HepG2 (cell line): ENCODE data around the gene DDR2. TPM values are rescaled to one million over a fixed set of nuclear protein-coding genes. Genes with fewer than 3 reads are reported as not detected.
"Not testable (repeated sequence)": the region's sequence is repeated elsewhere in the genome, so short reads cannot be mapped to it uniquely, and the experiment has no call there.

Experiments
- ARNT2 ChIP-seq: sonication (generic); formaldehyde crosslinking; IDR thresholded peaks from 2 replicates; pipeline ENCODE4 v1.8.0; 2022; ENCODE audit warnings: mild to moderate bottlenecking, low read depth, missing genetic modification reagents, moderate library complexity
- BCL6 ChIP-seq: IDR thresholded peaks from 2 replicates; pipeline ENCODE4 v1.6.1; 2016; ENCODE audit warnings: missing genetic modification reagents, missing compliant biosample characterization
- FOXP1 ChIP-seq, 2 experiments: fragments of 450-650 bp in 1 of 2; IDR thresholded peaks; 2 replicates each; pipeline ENCODE4 v1.6.1; 2017 to 2018; ENCODE audit warnings: antibody characterized with exemption in 1 of 2
- GFI1 ChIP-seq: sonication (generic); formaldehyde crosslinking; IDR thresholded peaks from 2 replicates; pipeline ENCODE4 v1.5.0; 2020; ENCODE audit warnings: missing genetic modification reagents, mild to moderate bottlenecking, borderline replicate concordance
- KAT7 ChIP-seq: IDR thresholded peaks from 2 replicates; pipeline ENCODE4 v1.6.1; 2018; ENCODE audit warnings: borderline replicate concordance, missing compliant biosample characterization
- KDM3A ChIP-seq: IDR thresholded peaks from 2 replicates; pipeline ENCODE4 v1.6.1; 2018; ENCODE audit warnings: low read depth, missing compliant biosample characterization
- KDM4B ChIP-seq: sonication (generic); formaldehyde crosslinking; IDR thresholded peaks from 2 replicates; pipeline ENCODE4 v1.4.0; 2020; ENCODE audit warnings: missing genetic modification reagents
- KLF16 ChIP-seq, 2 experiments: sonication (generic) in 1 of 2; formaldehyde crosslinking in 1 of 2; IDR thresholded peaks; 2 replicates each; pipeline versions ENCODE4 v1.6.1 to v1.8.0; 2016 to 2023; ENCODE audit warnings: missing genetic modification reagents in 2 of 2, missing compliant biosample characterization in 1 of 2
- PITX1 ChIP-seq: sonication (generic); formaldehyde crosslinking; IDR thresholded peaks from 2 replicates; pipeline ENCODE4 v1.5.1; 2020; ENCODE audit warnings: mild to moderate bottlenecking, missing genetic modification reagents
- SIX4 ChIP-seq: sonication (generic); formaldehyde crosslinking; IDR thresholded peaks from 2 replicates; pipeline ENCODE4 v1.4.0; 2020; ENCODE audit warnings: missing genetic modification reagents
- ZNF460 ChIP-seq: sonication (generic); formaldehyde crosslinking; IDR thresholded peaks from 2 replicates; pipeline ENCODE4 v1.5.1; 2020; ENCODE audit warnings: missing genetic modification reagents, mild to moderate bottlenecking, borderline replicate concordance
- ZNF552 ChIP-seq: sonication (generic); formaldehyde crosslinking; IDR thresholded peaks from 2 replicates; pipeline ENCODE4 v1.9.0; 2022; ENCODE audit warnings: missing genetic modification reagents, mild to moderate bottlenecking, borderline replicate concordance
- ZNF670 ChIP-seq: sonication (generic); formaldehyde crosslinking; IDR thresholded peaks from 2 replicates; pipeline ENCODE4 v1.8.0; 2022; ENCODE audit warnings: mild to moderate bottlenecking, missing genetic modification reagents, borderline replicate concordance
- ZSCAN21 ChIP-seq: sonication (generic); formaldehyde crosslinking; IDR thresholded peaks from 2 replicates; pipeline ENCODE4 v1.8.0; 2022; ENCODE audit warnings: mild to moderate bottlenecking, missing genetic modification reagents, moderate library complexity, borderline replicate concordance
- ZSCAN31 ChIP-seq: sonication (generic); formaldehyde crosslinking; IDR thresholded peaks from 2 replicates; pipeline ENCODE4 v1.5.0; 2020; ENCODE audit warnings: low read depth, mild to moderate bottlenecking, missing genetic modification reagents
- polyA plus RNA-seq, 8 experiments: library from polyadenylated mRNA; depleted of rRNA in 3 of 8; stranded (reverse) in 7 of 8; unstranded in 1 of 8; fragments of >200 nt; fragmentation: Illumina TruSeq in 4 of 8; extraction: Trizol in 4 of 8; gene quantifications; 2 replicates each; pipeline versions ENCODE4 v1.2.1 to v1.2.3, GENCODE V29; 2011 to 2016; ENCODE audit warnings: low read depth in 4 of 8, missing spikeins in 1 of 8, mixed read lengths in 1 of 8; ENCODE audit not compliant: insufficient read depth in 1 of 8
- total RNA-seq, 5 experiments: library from RNA; depleted of rRNA; stranded (reverse); fragments of >200 nt; fragmentation: Illumina TruSeq; extraction: Trizol; gene quantifications; 2 replicates each; pipeline ENCODE4 v1.2.3, GENCODE V29; 2016; ENCODE audit warnings: low read depth in 1 of 5
- TF ChIP-seq, protein P1 (sequence below): IDR thresholded peaks from 2 replicates; pipeline ENCODE4 v1.6.1; 2018; ENCODE audit warnings: missing genetic modification reagents
- TF ChIP-seq, protein P2 (sequence below): sonication (generic); formaldehyde crosslinking; IDR thresholded peaks from 2 replicates; pipeline ENCODE4 v1.4.0; 2020; ENCODE audit warnings: mild to moderate bottlenecking, missing genetic modification reagents
- TF ChIP-seq, protein P3 (sequence below), 2 experiments: sonication (generic) in 1 of 2; formaldehyde crosslinking in 1 of 2; IDR thresholded peaks; 2 replicates each; pipeline versions ENCODE4 v1.4.0 to v1.6.1; 2016 to 2020; ENCODE audit warnings: borderline replicate concordance in 1 of 2, low read depth in 1 of 2, mild to moderate bottlenecking in 1 of 2, missing genetic modification reagents in 1 of 2
- TF ChIP-seq, protein P4 (sequence below): sonication (generic); formaldehyde crosslinking; IDR thresholded peaks from 2 replicates; pipeline ENCODE4 v1.5.0; 2020; ENCODE audit warnings: missing genetic modification reagents

DDR2 gene
- total and polyA plus RNA-seq, 2 of the 13 experiments (the other 11 are each of a cell fraction or from before 2014, with no cell fraction given): 0.36 to 0.38 TPM

DNA sequence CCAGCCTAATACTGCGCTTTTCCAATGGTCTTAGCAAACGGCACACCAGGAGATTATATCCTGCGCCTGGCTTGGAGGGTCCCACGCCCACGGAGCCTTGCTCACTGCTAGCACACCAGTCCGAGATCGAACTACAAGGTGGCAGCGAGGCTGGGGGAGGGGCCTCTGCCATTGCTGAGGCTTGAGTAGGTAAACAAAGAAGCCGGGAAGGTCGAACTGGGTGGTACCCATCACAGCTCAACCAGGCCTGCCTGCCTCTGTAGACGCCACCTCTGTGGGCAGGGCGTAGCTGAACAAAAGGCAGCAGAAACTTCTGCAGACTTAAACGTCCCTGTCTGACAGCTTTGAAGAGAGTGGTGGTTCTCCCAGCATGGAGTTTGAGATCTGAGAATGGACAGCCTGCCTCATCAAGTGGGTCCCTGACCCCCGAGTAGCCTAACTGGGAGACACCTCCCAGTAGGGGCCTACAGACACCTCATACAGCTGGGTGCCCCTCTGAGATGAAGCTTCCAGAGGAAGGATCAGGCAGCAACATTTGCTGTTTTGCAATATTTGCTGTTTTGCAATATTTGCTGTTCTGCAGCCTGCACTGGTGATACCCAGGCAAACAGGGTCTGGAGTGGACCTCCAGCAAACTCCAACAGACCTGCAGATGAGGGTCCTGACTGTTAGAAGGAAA, 114.1 kb downstream of the DDR2 start (continued):
- TF ChIP-seq BCL6 (CRISPR knock-in tag) (peak; percentile 90), KLF16 (CRISPR knock-in tag; IDR thresholded peaks at IDR 0.05) (peak in 1 of 2 experiments; percentile 78; a peak in 1 of 4 replicates), PITX1 (CRISPR knock-in tag) (peak; percentile 80; the same call in 1 of the 2 replicates), KAT7 (0 out of 2 replicates have a peak, but pooled peaks have one; percentile 58), ARNT2 (CRISPR knock-in tag) (peak; percentile 43; the same call in 1 of the 2 replicates), FOXP1 (CRISPR knock-in tag; IDR thresholded peaks at IDR 0.05) (peak; percentile 82; the same call in 1 of the 2 replicates), ZNF670 (peak; percentile 91), GFI1 (CRISPR knock-in tag) (peak; percentile 59; the same call in 1 of the 2 replicates), ZSCAN21 (CRISPR knock-in tag) (0 out of 2 replicates have a peak, but pooled peaks have one; percentile 65), KDM4B (CRISPR knock-in tag) (peak; percentile 79; the same call in 1 of the 2 replicates), KDM3A (CRISPR knock-in tag) (peak; percentile 55; the same call in 1 of the 2 replicates), SIX4 (CRISPR knock-in tag) (peak; percentile 69; the same call in 1 of the 2 replicates), ZSCAN31 (CRISPR knock-in tag) (0 out of 2 replicates have a peak, but pooled peaks have one; percentile 61), ZNF460 (CRISPR knock-in tag) (peak; percentile 30; the same call in 1 of the 2 replicates), ZNF552 (CRISPR knock-in tag) (peak; percentile 50; the same call in 1 of the 2 replicates)
- not testable (repeated sequence) for TF ChIP-seq FOXP1 (IDR thresholded peaks at IDR 0.05)
- TF ChIP-seq, protein P1, sequence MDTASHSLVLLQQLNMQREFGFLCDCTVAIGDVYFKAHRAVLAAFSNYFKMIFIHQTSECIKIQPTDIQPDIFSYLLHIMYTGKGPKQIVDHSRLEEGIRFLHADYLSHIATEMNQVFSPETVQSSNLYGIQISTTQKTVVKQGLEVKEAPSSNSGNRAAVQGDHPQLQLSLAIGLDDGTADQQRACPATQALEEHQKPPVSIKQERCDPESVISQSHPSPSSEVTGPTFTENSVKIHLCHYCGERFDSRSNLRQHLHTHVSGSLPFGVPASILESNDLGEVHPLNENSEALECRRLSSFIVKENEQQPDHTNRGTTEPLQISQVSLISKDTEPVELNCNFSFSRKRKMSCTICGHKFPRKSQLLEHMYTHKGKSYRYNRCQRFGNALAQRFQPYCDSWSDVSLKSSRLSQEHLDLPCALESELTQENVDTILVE (CRISPR knock-in tag): peak; percentile 40; the same call in 1 of the 2 replicates
- TF ChIP-seq, protein P2, sequence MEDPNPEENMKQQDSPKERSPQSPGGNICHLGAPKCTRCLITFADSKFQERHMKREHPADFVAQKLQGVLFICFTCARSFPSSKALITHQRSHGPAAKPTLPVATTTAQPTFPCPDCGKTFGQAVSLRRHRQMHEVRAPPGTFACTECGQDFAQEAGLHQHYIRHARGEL (CRISPR knock-in tag): 0 out of 2 replicates have a peak, but pooled peaks have one; percentile 30
- TF ChIP-seq, protein P3, sequence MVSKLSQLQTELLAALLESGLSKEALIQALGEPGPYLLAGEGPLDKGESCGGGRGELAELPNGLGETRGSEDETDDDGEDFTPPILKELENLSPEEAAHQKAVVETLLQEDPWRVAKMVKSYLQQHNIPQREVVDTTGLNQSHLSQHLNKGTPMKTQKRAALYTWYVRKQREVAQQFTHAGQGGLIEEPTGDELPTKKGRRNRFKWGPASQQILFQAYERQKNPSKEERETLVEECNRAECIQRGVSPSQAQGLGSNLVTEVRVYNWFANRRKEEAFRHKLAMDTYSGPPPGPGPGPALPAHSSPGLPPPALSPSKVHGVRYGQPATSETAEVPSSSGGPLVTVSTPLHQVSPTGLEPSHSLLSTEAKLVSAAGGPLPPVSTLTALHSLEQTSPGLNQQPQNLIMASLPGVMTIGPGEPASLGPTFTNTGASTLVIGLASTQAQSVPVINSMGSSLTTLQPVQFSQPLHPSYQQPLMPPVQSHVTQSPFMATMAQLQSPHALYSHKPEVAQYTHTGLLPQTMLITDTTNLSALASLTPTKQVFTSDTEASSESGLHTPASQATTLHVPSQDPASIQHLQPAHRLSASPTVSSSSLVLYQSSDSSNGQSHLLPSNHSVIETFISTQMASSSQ (IDR thresholded peaks at IDR 0.05; ENCODE audit: low read depth): not testable (repeated sequence)
- TF ChIP-seq, protein P3 (CRISPR knock-in tag; IDR thresholded peaks at IDR 0.05; ENCODE audit: borderline replicate concordance): peak; percentile 48; the same call in 1 of the 2 replicates
- TF ChIP-seq, protein P4, sequence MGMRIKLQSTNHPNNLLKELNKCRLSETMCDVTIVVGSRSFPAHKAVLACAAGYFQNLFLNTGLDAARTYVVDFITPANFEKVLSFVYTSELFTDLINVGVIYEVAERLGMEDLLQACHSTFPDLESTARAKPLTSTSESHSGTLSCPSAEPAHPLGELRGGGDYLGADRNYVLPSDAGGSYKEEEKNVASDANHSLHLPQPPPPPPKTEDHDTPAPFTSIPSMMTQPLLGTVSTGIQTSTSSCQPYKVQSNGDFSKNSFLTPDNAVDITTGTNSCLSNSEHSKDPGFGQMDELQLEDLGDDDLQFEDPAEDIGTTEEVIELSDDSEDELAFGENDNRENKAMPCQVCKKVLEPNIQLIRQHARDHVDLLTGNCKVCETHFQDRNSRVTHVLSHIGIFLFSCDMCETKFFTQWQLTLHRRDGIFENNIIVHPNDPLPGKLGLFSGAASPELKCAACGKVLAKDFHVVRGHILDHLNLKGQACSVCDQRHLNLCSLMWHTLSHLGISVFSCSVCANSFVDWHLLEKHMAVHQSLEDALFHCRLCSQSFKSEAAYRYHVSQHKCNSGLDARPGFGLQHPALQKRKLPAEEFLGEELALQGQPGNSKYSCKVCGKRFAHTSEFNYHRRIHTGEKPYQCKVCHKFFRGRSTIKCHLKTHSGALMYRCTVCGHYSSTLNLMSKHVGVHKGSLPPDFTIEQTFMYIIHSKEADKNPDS: peak; percentile 71; the same call in 1 of the 2 replicates
